Measurements from ENCODE around the gene ENTPD6. TPM values are rescaled to one million over a fixed set of nuclear protein-coding genes. Genes with fewer than 3 reads are reported as not detected.
"Not testable (repeated sequence)": the region's sequence is repeated elsewhere in the genome, so short reads cannot be mapped to it uniquely, and the experiment has no call there.

Gene ENTPD6
- total RNA-seq, 4 donors from 2014 or later: 26.5 to 48.4 (median 40.2) TPM

DNA sequence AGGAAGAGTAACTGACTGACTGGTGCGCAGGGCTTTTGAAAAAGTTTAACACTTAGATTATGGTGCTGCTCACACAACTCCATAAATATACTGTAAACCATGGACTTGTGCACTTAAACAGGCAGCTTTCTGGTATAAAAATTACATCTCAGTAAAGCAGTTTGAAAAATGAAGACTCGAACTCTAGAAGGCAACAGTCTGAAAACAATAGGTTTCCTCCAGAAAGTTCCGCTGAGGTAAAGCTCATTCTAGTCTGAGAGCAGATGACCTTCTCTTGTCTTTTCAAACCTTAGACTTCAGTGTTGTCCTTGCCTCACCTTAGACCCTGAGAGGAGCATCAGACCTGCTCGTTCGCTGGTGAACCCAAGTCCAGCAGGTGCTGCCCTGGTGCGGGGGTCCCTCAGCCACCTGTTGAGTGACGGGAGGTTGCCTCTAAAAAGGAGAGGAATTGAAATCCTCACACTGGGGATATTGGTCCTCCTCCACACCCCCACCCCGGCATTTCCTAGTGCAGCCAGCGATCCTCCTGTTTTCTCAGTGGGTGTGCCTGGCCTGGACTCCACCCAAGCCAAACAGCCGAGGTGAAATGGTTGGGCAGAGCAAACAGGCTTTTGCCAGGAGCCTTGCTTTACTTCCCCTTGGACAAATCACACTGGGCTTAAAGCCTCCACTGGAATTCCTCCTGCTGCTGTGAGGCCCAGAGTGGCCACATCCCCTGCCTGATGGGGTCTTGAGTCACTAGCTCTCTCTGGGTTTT lies 37.7 kb downstream of the ENTPD6 start:
- DNase-seq: no peak
- Histone ChIP-seq H3K4me1 (peaks cover 26 to 69% (median 33%) of the 10 kb centered on the region in 3 donors), H3K9me3 (no peaks in the 10 kb centered on the region), H3K36me3 (no peaks in the 10 kb centered on the region), H3K27me3 (no peaks in the 10 kb centered on the region), H3K27ac (peak overlapping the region; percentile 54 to 71 (median 61)), H3K4me3 (no peak overlapping the region)
- WGBS, 2 donors: 50 to 54% methylated on average over 7 to 8 of the region's 10 CpGs
- intact Hi-C loops (cut with DNase I): no loop called here
- TF ChIP-seq, protein P1, sequence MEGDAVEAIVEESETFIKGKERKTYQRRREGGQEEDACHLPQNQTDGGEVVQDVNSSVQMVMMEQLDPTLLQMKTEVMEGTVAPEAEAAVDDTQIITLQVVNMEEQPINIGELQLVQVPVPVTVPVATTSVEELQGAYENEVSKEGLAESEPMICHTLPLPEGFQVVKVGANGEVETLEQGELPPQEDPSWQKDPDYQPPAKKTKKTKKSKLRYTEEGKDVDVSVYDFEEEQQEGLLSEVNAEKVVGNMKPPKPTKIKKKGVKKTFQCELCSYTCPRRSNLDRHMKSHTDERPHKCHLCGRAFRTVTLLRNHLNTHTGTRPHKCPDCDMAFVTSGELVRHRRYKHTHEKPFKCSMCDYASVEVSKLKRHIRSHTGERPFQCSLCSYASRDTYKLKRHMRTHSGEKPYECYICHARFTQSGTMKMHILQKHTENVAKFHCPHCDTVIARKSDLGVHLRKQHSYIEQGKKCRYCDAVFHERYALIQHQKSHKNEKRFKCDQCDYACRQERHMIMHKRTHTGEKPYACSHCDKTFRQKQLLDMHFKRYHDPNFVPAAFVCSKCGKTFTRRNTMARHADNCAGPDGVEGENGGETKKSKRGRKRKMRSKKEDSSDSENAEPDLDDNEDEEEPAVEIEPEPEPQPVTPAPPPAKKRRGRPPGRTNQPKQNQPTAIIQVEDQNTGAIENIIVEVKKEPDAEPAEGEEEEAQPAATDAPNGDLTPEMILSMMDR (IDR thresholded peaks at IDR 0.05): peak in 1 of 6 experiments; percentile 13
- no peak for TF ChIP-seq POLR2A (IDR thresholded peaks at IDR 0.05)

DNA sequence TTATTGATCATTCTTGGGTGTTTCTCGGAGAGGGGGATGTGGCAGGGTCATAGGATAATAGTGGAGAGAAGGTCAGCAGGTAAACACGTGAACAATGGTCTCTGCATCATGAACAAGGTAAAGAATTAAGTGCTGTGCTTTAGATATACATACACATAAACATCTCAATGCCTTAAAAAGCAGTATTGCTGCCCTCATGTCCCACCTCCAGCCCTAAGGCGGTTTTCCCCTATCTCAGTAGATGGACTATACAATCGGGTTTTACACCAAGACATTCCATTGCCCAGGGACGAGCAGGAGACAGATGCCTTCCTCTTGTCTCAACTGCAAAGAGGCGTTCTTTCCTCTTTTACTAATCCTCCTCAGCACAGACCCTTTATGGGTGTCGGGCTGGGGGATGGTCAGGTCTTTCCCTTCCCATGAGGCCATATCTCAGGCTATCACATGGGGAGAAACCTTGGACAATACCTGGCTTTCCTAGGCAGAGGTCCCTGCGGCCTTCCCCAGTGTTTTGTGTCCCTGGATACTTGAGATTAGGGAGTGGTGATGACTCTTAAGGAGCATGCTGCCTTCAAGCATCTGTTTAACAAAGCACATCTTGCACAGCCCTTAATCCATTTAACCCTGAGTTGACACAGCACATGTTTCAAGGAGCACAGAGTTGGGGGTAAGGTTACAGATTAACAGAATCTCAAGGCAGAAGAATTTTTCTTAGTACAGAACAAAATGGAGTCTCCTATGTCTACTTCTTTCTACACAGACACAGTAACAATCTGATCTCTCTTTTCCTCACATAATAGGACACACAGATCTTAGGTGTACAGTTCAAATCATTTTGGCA lies 38.7 kb downstream of the ENTPD6 start:
- H3K4me3 ChIP-seq; H3K9me3 ChIP-seq; H3K27me3 ChIP-seq; H3K36me3 ChIP-seq; DNase-seq; intact Hi-C loops (cut with DNase I): not testable (repeated sequence)
- Histone ChIP-seq H3K27ac (peak overlapping the region; percentile 60 to 71 (median 64)), H3K4me1 (peaks cover 32 to 79% (median 40%) of the 10 kb centered on the region in 3 donors)
- 53 to 55% methylated on average over 7 of the region's 8 CpGs for WGBS, 2 donors

GRCh38 chr20:25236450-25237304 lies 41.2 kb downstream of the ENTPD6 start:
- intact Hi-C loops (cut with DNase I): no loop called here
- no peak overlapping the region for H3K4me3 ChIP-seq
- H3K9me3 ChIP-seq: no peaks in the 10 kb centered on the region
- H3K36me3 ChIP-seq: no peaks in the 10 kb centered on the region
- H3K27ac ChIP-seq: peak overlapping the region; percentile 52 to 92 (median 86)
- TF ChIP-seq POLR2A (IDR thresholded peaks at IDR 0.05): no peak
- TF ChIP-seq, protein P1 (IDR thresholded peaks at IDR 0.05): no peak
- no peak for DNase-seq
- H3K27me3 ChIP-seq: no peaks in the 10 kb centered on the region
- H3K4me1 ChIP-seq: peaks cover 32 to 75% (median 40%) of the 10 kb centered on the region in 3 donors
- 82 to 85% methylated on average over 8 to 11 of the region's 15 CpGs for WGBS, 2 donors

DNA sequence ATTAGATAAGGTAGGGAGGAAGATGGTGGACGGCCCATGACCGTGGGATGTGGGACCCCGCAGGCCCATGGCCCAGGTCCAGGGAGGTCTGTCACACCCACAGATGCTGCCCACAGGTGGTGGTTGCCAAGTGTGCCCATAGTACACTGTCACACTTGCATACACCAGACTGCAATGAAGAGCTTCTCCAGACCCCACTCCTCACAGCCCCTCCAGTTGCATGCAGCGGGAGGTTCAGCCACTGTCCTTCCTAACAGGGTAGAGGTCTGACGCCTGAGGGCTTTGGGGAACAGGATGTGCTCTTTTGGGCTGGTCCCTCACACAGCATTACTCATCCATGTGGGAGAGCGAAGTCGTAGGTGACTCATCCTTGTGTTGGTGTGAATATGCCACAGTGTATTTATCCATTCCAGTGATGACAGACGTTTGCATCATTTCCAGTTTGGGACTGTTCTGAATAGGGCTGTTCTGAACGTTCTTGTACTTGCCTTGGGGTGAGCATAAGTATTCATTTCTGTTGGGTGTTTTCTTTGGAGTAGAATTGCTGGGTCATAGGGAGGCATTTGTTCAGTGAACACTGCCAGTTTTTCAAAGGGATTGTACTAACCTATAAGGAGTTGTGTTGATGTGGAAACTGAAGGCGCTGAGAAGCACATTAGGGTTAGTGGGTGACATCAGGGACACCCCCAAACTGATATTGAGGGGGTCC lies 42.3 kb downstream of the ENTPD6 start:
- Histone ChIP-seq H3K27ac (peak overlapping the region; percentile 81 to 92 (median 90)), H3K4me1 (peaks cover 32 to 72% (median 40%) of the 10 kb centered on the region in 3 donors), H3K4me3 (no peak overlapping the region), H3K27me3 (no peaks in the 10 kb centered on the region), H3K36me3 (no peaks in the 10 kb centered on the region), H3K9me3 (no peaks in the 10 kb centered on the region)
- TF ChIP-seq, protein P1 (IDR thresholded peaks at IDR 0.05): no peak
- TF ChIP-seq POLR2A (IDR thresholded peaks at IDR 0.05): no peak
- intact Hi-C loops (cut with DNase I): no loop called here
- peak; percentile 12 for DNase-seq
- WGBS, 2 donors: 16 to 18% methylated on average over 10 of the region's 10 CpGs

All from esophagus squamous epithelium (tissue), 5 donors.